Measurements from ENCODE around the gene MCEMP1. TPM values are rescaled to one million over a fixed set of nuclear protein-coding genes. Genes with fewer than 3 reads are reported as not detected.

MCEMP1 gene, protein sequence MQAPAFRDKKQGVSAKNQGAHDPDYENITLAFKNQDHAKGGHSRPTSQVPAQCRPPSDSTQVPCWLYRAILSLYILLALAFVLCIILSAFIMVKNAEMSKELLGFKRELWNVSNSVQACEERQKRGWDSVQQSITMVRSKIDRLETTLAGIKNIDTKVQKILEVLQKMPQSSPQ
- total RNA-seq (2021; fragmentation: NEBNext Ultra II Directional; extraction: Animal tissue kit (Norgen Biotek cat#: 25700)): not detected
- long read RNA-seq: 0 reads

DNA sequence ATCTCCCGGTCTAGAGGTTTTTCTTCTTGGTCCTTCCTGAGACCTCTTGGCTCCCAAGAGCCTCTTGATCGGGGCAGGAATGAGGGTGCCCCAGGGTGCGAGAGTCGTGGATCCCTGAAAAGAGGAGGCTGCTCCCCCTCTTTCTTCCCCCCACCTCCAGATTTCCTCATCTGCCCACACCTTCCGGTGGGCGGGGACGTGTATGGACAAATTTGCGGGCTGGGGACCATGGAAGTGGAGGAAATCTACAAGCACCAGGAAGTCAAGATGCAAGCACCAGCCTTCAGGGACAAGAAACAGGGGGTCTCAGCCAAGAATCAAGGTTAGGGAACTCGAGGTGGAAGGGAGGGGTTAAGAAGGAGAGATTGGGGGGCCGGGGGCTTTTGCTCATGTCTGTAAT is at the start of gene MCEMP1:
TSS of gene MCEMP1 (plus strand) at position 237 of the 400 bp plus-strand sequence. CDS start at position 268, 31 bp downstream.
- H3K4me3 Mint-ChIP-seq: no peak within 1 kb of the TSS
- peaks cover 14% of the 10 kb centered on the region for H3K4me1 Mint-ChIP-seq (ENCODE audit: low read depth)
- H3K27me3 Mint-ChIP-seq (ENCODE audit: insufficient read depth): peaks cover 13% of the 10 kb centered on the region

DNA sequence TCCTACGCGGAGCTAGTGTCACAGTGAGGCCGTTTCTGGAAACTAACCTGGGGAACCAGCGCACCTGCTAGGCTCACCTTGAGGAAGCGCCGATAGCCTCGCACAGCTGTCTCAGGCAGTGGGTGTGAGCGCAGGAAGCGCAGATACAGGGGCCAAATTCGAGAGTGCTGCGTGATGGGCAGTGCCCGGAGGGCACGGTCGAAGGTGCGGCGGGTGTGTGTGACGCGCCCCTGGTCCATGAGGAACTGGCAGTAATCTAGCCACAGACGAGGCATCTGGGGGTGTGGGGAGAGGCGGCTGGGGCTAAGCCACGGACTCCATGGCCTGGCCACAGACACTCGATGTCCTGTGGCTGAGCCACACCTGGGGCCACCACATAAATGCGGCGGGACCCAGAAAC is 49.7 kb upstream of the MCEMP1 start:
- Mint-ChIP-seq H3K27ac (no peak overlapping the region), H3K9me3 (no peaks in the 10 kb centered on the region), H3K4me3 (no peak overlapping the region), H3K4me1 (ENCODE audit: low read depth) (peaks cover 26% of the 10 kb centered on the region), H3K36me3 (ENCODE audit: low read depth) (peaks cover 23% of the 10 kb centered on the region), H3K27me3 (ENCODE audit: insufficient read depth) (peaks cover 2% of the 10 kb centered on the region)
- no peak for DNase-seq
- TF ChIP-seq CTCF (IDR thresholded peaks at IDR 0.05): no peak

More for the DNA sequence above, at the start of gene MCEMP1:
- no peak for DNase-seq
- Mint-ChIP-seq H3K36me3 (ENCODE audit: low read depth) (peaks cover 7% of the 10 kb centered on the region), H3K27ac (no peak within 1 kb of the TSS), H3K9me3 (peaks cover 10% of the 10 kb centered on the region)
- TF ChIP-seq CTCF (IDR thresholded peaks at IDR 0.05): no peak

DNA sequence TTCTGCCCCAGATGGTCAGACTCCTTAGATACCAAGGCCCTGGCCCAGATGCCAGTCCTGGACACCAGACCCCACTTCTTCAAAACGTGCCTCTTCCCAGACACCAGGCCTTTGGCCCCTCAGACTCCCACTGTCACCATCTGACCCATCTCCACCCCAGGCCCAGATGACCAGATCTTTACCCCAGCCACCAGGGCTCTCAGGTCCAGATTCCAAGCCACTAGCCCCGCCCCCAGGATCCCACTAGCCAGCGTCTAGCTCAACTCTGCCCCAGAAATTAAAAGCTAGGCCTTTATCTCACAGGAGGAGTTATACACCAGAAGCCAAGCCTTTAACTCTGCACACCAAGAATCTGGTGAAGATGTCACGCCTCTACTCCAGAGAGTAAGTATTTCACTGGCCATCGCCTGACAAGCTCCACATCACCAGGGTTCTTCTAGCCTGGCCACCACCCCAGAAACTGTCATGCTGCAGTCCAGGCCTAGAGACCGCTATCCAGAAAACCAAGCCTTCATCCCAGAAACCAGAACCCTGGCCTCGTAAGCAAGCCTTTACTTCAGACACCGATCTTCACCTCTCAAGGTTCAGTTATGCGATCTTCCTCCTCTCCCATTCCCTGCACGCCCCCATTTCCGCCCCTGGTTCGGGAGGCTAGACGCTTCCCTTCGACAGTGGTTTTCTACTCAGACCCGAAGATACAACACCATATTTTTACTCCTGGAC is 48.1 kb upstream of the MCEMP1 start:
- no peaks in the 10 kb centered on the region for H3K9me3 Mint-ChIP-seq
- DNase-seq: no peak
- peaks cover 11% of the 10 kb centered on the region for H3K36me3 Mint-ChIP-seq (ENCODE audit: low read depth)
- TF ChIP-seq CTCF (IDR thresholded peaks at IDR 0.05): no peak
- H3K4me1 Mint-ChIP-seq (ENCODE audit: low read depth): peaks cover 26% of the 10 kb centered on the region
- no peaks in the 10 kb centered on the region; the same call in none of the 2 replicates for H3K27me3 Mint-ChIP-seq (ENCODE audit: insufficient read depth)
- H3K27ac Mint-ChIP-seq: peak overlapping the region; percentile 94
- peak overlapping the region; percentile 95 for H3K4me3 Mint-ChIP-seq

- H3K36me3 Mint-ChIP-seq (ENCODE audit: low read depth): peaks cover 11% of the 10 kb centered on the region
- H3K27ac Mint-ChIP-seq: peak within 1 kb of the TSS; percentile 94
- no peaks in the 10 kb centered on the region for H3K9me3 Mint-ChIP-seq
- no peak for TF ChIP-seq CTCF (IDR thresholded peaks at IDR 0.05)
- H3K4me3 Mint-ChIP-seq: peak within 1 kb of the TSS; percentile 95
- peak; percentile 99 for DNase-seq
- H3K27me3 Mint-ChIP-seq (ENCODE audit: insufficient read depth): no peaks in the 10 kb centered on the region; the same call in none of the 2 replicates
- H3K4me1 Mint-ChIP-seq (ENCODE audit: low read depth): peaks cover 26% of the 10 kb centered on the region
These were observed 47.4 kb upstream of the MCEMP1 start, which contains the start of the genes PET100 and XAB2 for GRCh38 chr19:7629347-7630054. TSS of gene PET100 (plus strand) at chr19:7629793. CDS start at chr19:7629834, 41 bp downstream. TSS of gene XAB2 (minus strand) at chr19:7629545. CDS start at chr19:7629527, 18 bp downstream.

DNA sequence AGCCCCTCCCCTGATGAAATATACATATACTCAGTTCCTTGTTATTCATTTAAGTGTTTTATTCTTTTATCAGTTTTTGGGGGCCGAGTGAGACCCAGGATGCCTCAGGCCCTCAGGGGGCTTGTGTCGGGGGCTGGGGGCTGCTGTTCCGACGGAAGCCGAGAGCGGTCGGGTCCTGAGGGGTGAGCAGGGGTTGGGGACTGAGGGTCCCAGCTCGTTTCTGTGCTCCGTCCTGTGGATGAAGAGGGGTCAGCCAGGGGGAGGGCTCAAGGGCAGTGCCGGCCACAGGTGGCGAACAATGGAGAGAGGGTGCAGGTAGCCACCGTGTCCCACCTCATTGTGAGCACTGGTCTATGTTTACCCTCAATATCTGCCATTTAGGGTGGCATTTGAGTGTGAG is 45.3 kb upstream of the MCEMP1 start:
- Mint-ChIP-seq H3K27me3 (ENCODE audit: insufficient read depth) (no peaks in the 10 kb centered on the region; the same call in none of the 2 replicates), H3K27ac (no peak overlapping the region), H3K4me3 (no peak overlapping the region), H3K36me3 (ENCODE audit: low read depth) (peaks cover 10% of the 10 kb centered on the region), H3K4me1 (ENCODE audit: low read depth) (peaks cover 26% of the 10 kb centered on the region), H3K9me3 (no peaks in the 10 kb centered on the region)
- no peak for TF ChIP-seq CTCF (IDR thresholded peaks at IDR 0.05)
- no peak for DNase-seq

Measured in HFFc6 (cell line).